CD4-positive, alpha-beta T cell treated with Interleukin-4 for 1 hour (primary cell): Measurements from ENCODE around the gene FAM53A.

Experiments used
- DNase-seq, 2 donors: peaks; one replicate each; pipeline ENCODE4 v3.0.0-alpha.2; 2020 to 2022

Gene FAM53A

DNA sequence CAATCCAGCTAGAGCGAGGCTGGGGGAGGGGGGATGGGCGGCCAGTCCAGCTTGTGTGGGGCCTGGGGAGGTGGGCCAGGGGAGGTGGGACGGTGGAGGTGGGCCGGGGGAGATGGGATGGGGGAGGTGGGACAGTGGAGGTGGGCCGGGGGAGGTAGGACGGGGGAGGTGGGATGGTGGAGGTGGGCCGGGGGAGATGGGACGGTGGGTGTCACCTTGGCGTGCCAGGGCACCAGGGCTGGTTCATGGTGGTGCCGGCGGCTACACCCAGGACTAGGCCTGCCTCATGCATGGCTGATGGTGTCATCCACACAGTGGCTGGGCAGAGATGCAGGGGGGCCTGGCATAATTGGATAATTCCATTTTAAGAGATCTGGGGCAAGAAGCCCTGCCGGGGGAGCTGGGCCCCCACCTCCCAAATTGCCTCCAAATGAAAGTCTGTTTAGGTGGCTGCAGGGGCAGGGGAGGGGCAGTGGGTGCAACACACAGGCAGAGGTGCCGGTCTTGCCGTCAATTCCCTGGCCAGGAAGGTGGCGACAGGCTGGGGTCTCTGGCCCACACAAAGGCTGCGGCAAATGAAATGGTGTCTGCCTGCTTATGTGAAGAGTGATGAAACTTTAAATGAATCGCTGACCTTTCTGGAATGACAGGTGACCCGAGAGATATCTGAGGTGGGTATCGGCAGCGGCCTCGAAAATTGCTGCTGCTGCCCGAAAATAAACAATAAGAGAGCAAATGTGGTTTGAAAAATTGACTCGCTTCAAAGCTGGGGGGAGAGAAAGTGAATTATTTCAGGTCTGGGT, 82.1 kb downstream of the FAM53A start:
- no peak for DNase-seq

- no peak for DNase-seq
These were observed 82.6 kb downstream of the FAM53A start for GRCh38 chr4:1601533-1601835.

DNA sequence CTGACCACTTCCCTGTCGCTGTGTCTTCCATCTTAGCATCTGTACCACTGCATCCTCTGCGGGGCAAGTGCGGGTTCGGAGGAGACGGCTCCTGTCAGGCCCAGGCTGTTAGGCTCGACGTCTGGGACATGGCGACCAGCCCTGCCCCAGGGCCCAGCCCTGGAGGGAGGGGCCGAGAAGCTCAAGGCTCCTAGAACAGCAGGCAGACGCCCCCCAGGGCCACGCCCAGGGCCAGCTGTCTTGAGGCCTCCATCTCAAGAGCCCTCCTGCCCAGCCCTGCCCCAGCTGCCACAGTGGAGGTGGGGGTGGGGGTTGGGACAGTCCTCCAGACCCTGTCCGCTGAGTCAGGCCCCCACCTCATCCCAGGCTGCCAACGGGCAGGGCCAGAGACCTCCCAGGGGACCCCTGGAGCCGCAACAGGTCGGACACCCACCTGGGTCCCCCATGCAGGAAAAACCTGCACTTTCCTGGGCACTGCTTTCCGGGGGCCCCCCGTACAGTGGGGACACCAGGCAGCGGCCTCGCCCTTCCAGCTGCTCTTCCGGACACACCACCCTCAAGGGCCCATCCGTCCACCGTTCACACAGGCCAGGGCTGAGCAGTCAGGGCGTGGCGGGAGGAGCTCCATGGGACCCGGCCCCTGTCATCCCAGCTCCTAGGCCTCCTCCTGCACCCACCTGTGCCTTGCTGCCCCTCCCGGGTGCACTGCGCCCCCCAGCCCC, 83.1 kb downstream of the FAM53A start:
- DNase-seq: no peak

GRCh38 chr4:1600211-1600780, 83.8 kb downstream of the FAM53A start:
- no peak for DNase-seq

- no peak for DNase-seq
These were observed 84.5 kb downstream of the FAM53A start for GRCh38 chr4:1599491-1600210.

- DNase-seq: no peak
These were observed 85.1 kb downstream of the FAM53A start for GRCh38 chr4:1599026-1599481.

DNA sequence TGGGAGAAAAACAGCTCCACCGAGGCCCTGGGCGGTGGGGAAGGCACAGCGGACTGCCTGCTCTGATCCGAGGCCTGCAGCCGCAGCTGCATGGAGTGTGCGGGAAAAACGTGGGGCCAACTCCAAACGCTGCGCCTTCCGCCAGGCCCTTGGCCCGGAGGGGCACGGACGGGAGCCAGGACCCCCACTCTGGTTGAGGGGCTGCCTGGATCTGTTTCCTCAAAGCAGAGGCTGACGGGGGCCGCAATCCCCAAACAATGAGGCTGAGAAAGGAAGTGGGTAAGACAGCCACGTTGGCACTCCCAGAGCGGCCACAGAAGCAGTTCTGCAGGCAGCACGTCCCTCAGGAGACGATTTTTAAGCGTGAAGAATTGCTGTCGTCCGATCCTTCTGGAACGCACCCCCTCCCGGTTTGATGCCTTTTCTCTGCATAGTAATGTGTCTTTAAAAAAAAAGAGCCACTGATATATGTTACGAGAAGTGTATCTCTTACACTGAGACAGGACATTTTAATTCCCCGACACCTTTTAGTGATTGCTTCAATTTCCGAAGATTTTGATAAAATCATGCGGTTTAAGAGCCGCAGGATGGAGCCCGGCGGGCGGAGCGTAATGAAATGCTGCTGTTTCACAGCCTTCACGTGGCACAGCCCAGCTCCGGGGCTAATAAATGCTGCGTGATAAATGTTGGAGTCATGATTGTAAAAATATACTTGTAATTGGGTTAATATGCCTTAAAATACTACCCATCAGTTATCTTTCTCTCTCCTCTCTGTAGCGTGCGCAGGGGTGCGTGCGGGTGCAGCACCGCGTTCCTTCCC, 85.7 kb downstream of the FAM53A start:
- no peak for DNase-seq

DNA sequence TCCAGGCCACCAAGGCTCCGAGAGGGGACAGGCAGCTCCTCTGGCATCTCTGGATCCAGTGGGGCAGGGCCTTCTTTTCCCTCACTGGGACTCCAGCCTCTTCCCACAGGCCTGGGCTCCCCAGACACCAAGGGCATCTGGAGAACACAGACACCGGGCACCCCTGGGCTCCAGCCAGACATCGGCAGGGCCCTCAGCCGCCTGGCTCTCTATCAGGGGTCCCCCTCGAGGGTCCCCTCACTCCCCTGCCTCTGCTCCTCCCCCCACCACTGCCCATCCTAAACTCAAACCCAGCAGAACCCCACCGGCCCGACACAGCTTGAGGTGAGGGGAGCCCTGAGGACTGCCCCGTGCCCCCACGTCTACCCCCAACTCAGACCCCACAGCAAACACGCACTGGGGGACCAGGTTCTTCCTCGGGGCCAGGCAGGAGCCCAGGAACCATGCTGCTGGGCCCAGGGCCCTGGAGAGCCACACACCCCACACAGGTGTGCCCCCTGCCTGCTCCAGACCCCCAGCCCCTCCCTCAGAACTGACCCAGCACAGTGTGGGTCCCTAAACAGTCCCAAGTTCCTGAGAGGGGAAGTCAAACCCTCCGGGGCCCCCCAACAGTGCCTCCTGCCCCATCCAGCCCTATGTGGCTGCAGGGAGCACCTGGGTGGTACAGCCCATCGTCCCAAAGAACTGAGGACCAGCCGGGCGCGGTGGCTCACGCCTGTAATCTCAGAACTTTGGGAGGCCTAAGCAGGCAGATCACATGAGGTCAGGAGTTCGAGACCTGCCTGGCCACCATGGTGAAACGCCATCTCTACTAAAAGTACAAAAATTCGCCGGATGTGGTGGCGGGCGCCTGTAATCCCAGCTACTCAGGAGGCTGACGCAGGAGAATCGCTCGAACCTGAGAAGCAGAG, 86.8 kb downstream of the FAM53A start:
- DNase-seq: no peak

- no peak for DNase-seq
These were observed 87.7 kb downstream of the FAM53A start for GRCh38 chr4:1596393-1596792.

DNA sequence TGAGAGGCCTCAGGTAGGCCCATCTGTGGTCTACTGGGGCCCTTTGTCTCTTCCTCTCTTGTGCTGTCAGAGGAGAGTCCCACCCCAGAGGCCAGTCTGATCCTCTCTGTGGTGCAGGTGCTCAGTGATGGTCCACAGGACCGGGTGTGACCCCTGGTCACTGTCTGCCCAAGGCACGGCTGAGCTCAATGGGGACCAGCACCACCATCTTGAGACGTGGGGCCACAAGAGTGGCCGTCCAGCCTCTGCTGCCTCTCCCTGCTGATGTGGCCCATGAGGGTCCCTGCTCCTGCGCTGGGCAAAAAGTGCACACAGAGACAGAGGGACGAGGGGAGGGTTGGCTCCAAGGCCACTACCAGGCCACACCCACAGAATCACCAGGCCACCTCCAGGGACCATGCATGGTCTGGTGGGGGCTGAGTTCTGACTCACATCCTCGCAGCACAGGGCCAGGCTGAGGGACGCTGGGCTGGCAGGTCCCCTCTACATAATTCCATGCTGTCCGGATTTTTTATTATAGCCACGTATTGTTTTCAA, 88.3 kb downstream of the FAM53A start:
- no peak for DNase-seq

GRCh38 chr4:1594871-1595788, 89.0 kb downstream of the FAM53A start:
- no peak for DNase-seq

- DNase-seq: no peak
These were observed 90.2 kb downstream of the FAM53A start for GRCh38 chr4:1593881-1594345.

GRCh38 chr4:1593458-1593857, 90.7 kb downstream of the FAM53A start:
- DNase-seq: no peak

DNA sequence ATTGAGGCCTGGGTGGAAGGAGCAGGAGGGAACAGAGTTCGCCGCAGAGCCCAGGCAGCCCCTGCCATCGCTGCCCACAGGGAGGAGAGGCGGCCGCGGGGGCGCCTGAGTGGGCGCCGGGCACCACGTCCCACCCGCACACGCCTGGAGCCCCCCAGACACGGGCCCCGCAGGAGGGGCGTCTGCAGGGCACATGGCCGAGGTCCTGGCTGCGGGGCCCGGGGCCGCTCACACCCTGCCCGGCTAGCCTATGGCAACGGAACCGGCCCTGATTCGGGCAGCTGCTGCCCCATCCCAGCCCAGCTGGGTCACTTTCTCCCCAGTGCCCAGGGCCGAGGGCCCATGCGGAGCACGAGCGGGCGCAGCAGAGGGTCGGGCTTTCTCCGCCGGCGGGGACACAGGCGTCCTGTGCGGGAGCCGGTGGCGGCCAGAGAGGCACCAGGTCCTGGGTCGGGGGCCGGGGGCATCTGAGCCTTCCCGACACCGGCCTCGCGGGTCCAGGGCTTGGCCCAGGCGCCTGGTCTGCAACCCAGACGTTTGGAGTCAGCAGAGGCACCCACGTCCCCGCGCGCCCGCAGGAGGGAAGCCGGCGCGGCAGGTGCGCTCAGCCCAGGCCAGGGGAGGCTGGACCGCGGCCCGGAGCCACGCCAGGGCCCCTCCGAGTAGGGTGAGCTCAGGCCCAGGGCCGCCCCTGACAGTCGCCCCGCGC, 91.2 kb downstream of the FAM53A start:
- DNase-seq: no peak

DNA sequence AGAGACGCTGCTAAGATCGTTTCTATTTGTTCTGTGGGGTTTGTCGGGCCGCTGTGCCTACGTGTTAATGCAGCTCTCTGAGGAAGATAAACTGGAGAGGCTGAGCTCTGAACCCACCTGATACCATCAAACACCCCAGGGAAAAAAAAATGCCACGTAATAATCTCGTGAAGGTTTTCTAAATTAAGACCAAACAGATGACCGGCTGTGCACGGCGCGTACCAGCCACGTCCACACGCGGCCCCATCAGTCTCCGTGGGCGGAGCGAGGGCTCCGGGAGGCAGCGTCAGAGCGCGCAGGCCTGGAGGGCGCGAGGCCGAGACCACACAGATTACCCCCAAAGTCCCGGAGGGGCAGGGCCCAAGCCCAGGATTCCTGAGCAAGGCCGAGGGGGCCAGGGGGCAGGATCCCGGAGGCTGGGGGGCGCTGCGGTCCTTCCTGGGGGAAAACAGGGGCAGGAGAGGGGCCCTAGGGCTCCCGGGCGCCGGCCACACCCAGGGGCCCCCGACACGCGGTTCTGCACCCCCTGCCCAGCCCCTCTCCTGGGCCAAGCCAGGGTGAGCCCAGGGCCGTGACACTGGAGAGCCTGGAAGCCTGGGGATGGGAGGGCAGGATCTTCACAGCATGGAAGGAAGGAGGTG, 91.9 kb downstream of the FAM53A start:
- DNase-seq: no peak

GRCh38 chr4:1591107-1591506, 93.0 kb downstream of the FAM53A start:
- no peak for DNase-seq

- DNase-seq: no peak
These were observed 93.9 kb downstream of the FAM53A start for GRCh38 chr4:1590244-1590643.
